HG03135 (cell line): ENCODE measurements around the gene SAMM50.
A peak's percentile ranks its signal among the peaks of the same experiment; 100 is the strongest.

ENCODE experiments used
- ATAC-seq: cut with Tn5 transposase; IDR thresholded peaks from one replicate; pipeline ENCODE4 v1.9.1; 2021; ENCODE audit warnings: mild to moderate bottlenecking, moderate library complexity; ENCODE audit not compliant: unreplicated experiment

The SAMM50 gene

DNA sequence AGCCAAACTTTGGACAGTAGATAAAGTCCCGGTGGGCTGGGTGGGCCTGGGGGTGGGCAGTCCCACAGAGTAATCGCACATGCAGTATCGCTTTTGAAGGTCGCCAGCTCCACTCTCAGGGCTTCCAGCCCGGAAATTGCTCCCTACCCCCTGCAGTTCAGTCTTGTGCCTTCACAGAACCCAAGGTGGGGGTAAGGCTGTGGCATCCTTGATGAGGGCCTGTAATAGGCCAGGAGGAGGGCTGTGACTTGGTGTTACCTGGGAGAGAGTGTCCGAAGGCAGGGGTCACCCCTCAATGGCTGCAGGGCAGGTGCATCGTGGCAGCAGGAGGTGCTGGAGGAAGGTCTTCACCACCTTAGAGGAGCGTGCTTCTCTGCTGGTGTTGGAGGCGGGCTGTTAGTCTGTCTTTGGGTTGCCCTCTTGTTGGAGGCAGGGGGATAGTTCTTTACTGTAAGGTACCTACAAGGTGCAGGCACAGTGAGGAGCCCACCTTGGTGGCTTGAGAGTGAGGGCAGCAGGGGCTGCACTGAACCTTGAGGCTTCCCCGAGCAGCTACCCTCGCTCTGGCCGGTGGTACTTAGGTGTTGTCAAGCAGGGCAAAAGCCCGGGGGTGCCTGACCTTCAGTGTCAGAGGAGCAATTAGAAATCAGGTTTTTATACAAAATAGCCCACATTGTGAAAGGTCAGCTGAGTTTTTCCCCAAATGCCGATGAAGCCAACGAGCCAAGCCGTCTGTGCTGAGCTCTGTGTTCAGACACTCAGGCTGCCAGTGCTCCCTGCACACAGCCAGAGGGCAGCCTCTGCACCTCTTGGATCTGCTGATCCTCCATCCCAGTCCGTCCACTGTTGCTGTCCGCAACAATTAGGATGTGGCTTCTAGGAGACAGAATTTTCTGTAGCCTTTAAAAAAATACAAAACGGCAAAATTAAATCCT, 21.9 kb downstream of the SAMM50 start:
- ATAC-seq = no peak

DNA sequence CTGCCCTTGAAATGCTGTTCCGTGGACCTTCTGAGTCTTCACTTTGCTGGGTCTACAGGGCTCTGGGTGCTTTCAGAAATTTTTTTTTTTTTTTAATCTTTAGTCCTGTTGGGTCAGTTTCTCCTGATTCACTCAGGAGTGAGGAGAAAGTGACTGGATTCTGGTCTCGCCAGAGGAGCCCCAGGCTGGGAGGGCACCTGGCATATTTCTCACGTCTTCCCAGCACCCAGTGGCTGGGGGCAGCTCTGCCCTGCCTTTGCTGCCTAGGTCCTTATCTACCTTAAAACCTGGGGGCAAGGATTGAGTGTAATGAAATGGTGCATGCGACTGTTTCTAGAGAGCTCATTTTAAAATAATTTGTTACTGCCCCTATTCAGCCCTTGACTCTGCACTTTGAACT, 23.3 kb downstream of the SAMM50 start:
- no peak for ATAC-seq

DNA sequence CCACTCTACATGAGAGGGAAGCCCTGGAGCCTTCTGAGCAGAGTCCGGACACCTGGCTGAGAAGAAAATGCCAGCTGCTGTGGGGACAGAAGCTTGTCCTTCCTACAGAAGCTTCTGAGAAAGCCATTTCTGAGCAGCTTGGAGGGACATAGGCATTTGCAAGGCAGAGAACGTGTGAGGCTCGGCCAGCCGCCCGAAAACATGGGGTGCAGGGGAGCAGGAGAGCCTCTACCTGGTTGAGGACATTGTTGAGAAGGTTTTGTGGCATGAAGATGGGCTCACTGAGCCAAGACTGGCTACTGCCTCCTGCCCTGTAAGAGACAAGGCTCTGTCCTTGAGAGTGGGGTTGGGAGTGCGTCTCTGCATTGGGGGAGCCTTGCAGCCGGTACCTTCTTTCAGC, 25.3 kb downstream of the SAMM50 start:
- ATAC-seq = no peak

GRCh38 chr22:43980996-43981395, 25.8 kb downstream of the SAMM50 start:
- no peak for ATAC-seq

- no peak for ATAC-seq
These were observed 28.6 kb downstream of the SAMM50 start for GRCh38 chr22:43983808-43984207.

- no peak for ATAC-seq
These were observed 30.3 kb downstream of the SAMM50 start for GRCh38 chr22:43985532-43985931.

- ATAC-seq = no peak
These were observed 33.0 kb downstream of the SAMM50 start for GRCh38 chr22:43988116-43988820.

GRCh38 chr22:43988960-43989359, 33.7 kb downstream of the SAMM50 start:
- ATAC-seq = no peak

- ATAC-seq = no peak
These were observed 34.8 kb downstream of the SAMM50 start for GRCh38 chr22:43990044-43990443.

GRCh38 chr22:43991316-43992020, 36.2 kb downstream of the SAMM50 start:
- ATAC-seq = no peak

DNA sequence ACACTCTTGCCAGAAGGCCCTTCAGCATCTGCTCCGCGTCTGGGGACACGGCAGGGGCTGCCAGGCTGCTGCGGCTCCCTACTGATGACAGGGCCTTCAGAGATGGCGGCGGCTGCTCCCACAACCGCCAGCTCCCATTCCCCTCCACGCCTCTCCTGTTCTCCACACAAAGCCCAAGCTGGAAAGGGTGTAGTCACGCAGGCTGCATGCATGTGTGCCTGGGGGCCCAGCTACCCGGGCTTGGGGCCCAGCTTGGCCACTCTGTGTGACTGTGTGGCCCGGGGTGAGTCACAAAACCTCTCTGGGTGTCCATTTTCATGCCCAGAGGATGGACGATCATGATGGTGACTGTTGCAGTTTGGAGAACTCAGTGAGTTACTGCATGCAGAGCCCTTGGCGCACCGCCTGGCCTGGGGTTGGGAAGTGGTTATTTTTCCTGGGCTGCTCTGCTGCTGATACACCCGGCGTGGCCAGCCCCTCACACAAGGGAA, 37.1 kb downstream of the SAMM50 start:
- no peak for ATAC-seq

DNA sequence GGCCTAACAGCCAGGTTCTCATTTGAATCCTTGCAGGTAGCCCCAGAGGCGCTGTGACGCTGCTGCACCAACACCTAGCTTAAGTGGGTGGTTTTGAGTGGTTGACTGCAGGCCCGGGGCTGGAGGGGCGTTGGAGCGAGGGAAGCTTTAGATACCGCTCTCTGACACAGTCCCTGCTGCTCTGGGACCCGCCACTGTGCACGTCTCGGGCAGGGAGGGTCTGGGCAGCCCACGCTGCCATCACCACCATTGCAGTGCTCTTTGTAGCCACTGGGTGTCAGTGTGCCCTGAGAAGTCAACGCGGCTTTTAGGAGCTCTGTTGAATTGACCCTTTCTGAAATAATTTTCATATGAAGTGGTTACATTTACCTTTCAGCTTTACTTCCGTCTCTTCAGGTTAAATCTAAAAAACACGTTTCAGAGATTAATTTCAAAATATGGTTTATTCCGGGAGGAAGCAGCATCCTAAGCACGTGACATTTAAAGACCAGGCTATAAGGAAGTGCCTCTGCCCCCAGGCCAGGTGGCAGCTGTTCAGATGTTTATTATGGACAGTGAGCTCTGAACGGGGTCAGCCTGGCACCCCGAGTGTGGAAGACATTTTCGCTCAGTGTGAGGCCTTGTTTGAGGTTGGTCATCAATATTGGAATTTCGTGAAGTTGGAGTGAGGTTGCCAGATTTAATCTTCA, 38.0 kb downstream of the SAMM50 start:
- no peak for ATAC-seq

DNA sequence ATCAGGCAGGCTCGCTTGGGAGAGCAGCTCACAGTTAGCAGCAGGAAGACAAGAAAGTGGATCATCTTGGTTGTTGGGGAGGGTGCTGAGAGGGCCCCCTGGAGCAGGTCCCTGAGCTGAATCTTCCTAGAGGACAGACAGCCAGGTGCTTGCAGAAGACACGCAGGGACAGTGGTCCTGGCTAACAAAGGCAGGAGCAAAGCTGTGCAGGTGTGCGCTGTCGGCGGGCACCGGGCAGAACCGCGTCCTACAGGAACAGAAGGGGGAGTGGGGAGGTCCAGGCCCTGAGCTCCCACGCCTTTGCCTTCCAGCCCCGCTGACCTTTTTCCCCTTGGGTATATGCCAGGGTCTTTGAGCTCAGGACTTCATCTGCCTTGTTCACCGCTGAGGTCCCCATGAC, 38.8 kb downstream of the SAMM50 start:
- ATAC-seq = no peak

- ATAC-seq = no peak
These were observed 39.2 kb downstream of the SAMM50 start for GRCh38 chr22:43994416-43994815.

GRCh38 chr22:43995057-43995685, 39.9 kb downstream of the SAMM50 start:
- ATAC-seq = no peak

GRCh38 chr22:43995798-43996169, 40.5 kb downstream of the SAMM50 start:
- ATAC-seq = no peak

- peak; percentile 51 for ATAC-seq
These were observed 41.1 kb downstream of the SAMM50 start for GRCh38 chr22:43996170-43996980.

- no peak for ATAC-seq
These were observed 41.7 kb downstream of the SAMM50 start for GRCh38 chr22:43996981-43997265.

GRCh38 chr22:43998679-43999264, 43.5 kb downstream of the SAMM50 start:
- ATAC-seq = no peak
